Erythroblast (primary cell): Measurements from ENCODE around the gene CAMK2A.

ENCODE experiments used
- GATA1 ChIP-seq: IDR thresholded peaks from 2 replicates; pipeline ENCODE4 v1.6.1; 2011; ENCODE audit warnings: low read depth, mild to moderate bottlenecking, control low read depth, low read length, moderate library complexity
- POLR2A ChIP-seq: IDR thresholded peaks from 2 replicates; pipeline ENCODE4 v1.6.1; 2011; ENCODE audit warnings: mild to moderate bottlenecking, low read length

DNA sequence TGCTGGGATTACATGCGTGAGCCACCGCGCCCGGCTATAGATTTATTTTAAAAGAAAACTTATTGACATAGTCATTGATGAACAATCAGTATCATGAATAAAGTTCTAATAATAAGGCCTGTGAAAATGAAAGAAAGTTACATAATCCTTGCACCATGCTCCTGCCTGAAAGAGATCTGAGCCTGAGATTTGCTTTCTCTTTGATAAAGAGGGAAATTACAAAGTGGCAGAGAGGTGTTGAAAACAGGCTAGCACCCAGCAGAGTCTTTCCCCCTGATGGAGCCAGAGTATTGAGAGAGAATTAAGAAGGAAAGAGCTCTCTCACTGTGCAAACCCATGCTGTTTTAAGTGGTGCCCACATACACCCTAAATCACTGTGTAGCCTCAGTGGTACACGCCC lies 62.5 kb downstream of the CAMK2A start:
- TF ChIP-seq POLR2A (no peak), GATA1 (no peak)
